Diencephalon (tissue), 1 donor: ENCODE measurements around the gene ZIM2. TPM values are rescaled to one million over a fixed set of nuclear protein-coding genes. Genes with fewer than 3 reads are reported as not detected.

Source experiments
- small RNA-seq: library from RNA; depleted of rRNA; stranded (forward); fragments of <200 nt; gene quantifications from one replicate; pipeline ENCODE3, GENCODE V24; 2014
- total RNA-seq: library from RNA; depleted of rRNA; stranded (reverse); fragments of >200 nt; gene quantifications from one replicate; pipeline ENCODE4 v1.2.3, GENCODE V29; 2014

Gene ZIM2
- 9.2 TPM for total RNA-seq

DNA sequence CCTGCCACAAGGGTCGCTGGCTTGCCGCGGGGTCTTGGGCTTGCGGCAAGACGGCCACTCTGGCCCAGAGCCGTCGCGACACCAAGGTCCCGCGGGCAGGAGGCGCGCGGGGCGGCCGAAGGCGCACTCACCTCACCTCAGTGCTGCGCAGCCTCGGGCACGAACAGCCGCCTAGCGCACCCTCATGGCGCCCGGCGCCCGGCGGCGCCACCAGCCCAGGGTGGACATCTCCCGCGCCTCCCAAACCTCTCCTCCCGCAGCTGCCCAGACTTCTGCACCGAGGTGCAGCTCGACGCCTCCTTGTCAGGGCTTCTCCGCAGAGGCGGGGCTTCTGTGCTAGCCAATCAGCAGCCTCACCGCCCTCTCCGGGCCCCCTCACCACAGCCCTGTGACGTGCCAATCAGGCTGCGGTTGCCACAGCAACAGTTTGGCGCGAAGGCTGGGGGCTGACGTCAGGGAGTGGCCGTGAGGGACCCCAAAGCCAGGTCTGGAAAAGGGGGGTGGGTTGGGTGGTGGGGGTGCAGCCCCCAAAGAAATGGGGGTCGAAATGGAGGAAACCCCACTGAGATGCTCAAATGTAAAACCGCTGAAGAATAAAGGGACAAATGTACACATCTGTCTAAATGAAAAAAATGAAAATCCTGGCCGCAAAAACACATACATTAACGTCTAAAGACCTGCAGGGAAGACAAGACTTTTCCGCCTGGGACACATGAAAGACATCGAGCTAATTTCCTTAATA, at the start of gene ZIM2, which contains the start of gene PEG3:
TSS of gene ZIM2 (minus strand) at position 276 of the 742 bp plus-strand sequence. CDS start 16,449 bp downstream, outside the sequence.
TSS of gene PEG3 (minus strand) at position 276 of the 742 bp plus-strand sequence. CDS start 16,071 bp downstream, outside the sequence.

Small RNAs within 50 kb of the gene (small RNA-seq; reads per million reads assigned to genes)
- not detected for gene AC006115.2

Other genes starting within 250 kb of the ZIM2 start
- 21.2 TPM for gene ZNF71, start 245.4 kb downstream of the ZIM2 start, total RNA-seq
- gene SMIM17, start 197.6 kb downstream of the ZIM2 start, total RNA-seq, result 117 TPM
- gene ZNF835, start 169.0 kb downstream of the ZIM2 start, total RNA-seq, result 12.7 TPM
- 380 TPM for gene PEG3, start within 50 bp of the ZIM2 start, total RNA-seq